GM12874 (cell line): ENCODE measurements around the gene TECPR1.

Source experiments
- TF ChIP-seq, protein P1 (sequence below): IDR thresholded peaks from 2 replicates; pipeline ENCODE4 v1.5.1; 2011; ENCODE audit warnings: low read depth, mild to moderate bottlenecking, control low read depth, low read length, moderate library complexity; ENCODE audit not compliant: insufficient read depth

Gene TECPR1

GRCh38 chr7:98206451-98207330 is 45.3 kb downstream of the TECPR1 start:
- TF ChIP-seq, protein P1, sequence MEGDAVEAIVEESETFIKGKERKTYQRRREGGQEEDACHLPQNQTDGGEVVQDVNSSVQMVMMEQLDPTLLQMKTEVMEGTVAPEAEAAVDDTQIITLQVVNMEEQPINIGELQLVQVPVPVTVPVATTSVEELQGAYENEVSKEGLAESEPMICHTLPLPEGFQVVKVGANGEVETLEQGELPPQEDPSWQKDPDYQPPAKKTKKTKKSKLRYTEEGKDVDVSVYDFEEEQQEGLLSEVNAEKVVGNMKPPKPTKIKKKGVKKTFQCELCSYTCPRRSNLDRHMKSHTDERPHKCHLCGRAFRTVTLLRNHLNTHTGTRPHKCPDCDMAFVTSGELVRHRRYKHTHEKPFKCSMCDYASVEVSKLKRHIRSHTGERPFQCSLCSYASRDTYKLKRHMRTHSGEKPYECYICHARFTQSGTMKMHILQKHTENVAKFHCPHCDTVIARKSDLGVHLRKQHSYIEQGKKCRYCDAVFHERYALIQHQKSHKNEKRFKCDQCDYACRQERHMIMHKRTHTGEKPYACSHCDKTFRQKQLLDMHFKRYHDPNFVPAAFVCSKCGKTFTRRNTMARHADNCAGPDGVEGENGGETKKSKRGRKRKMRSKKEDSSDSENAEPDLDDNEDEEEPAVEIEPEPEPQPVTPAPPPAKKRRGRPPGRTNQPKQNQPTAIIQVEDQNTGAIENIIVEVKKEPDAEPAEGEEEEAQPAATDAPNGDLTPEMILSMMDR, result no peak

DNA sequence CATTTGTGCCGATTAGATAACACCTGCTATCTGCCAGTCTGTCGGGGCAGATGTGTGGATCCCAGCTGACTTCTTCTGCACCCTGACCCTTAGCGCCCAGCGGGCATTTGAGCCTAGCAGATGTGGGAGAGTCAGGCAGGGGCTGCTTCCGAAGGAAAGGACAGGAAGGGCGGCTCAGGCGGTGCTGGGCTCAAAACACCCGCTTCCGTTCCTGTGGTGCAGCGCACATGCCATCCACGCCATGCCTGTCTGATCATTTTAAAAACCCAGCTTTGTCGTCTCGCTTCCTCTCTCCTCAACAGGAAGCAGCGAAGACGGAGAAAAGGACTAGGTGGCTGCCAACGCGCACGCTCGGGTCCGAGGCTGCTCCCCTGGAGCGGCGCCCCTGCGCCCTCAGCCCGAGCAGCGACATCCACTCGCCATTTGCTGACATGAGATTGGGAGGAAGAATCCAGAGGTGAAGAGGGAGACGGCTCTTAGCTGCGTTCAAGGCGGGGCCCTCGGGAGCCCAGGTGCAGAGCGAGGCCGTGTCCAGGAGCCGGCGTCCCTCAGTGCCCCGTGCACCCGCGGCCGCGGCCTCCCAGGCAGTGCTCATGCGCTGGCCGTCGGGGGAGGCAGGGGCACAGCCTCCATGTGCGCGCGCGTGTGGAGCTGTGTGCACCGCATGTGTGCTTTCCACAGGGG is 46.7 kb downstream of the TECPR1 start:
- TF ChIP-seq, protein P1, result no peak

DNA sequence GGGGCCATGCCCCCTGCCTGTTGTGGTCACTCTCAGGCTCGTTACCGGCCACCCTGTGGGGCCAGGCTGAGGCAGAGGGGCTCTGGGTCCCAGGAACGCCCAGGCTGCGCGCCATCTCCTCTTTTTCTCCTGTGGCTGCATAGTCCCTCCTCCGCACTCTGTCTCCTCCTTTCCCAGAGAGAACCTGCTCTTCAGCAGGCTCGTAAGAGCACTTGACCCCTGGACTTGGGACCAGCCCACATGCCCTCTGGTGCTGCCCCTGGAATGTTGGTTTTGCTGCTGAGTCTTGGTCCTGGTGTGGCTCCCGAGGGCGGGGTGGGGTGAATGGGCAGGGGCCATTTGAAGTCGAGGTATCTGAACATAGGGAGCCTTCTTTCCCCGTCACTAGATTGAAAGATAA is 47.4 kb downstream of the TECPR1 start:
- TF ChIP-seq, protein P1, result no peak

DNA sequence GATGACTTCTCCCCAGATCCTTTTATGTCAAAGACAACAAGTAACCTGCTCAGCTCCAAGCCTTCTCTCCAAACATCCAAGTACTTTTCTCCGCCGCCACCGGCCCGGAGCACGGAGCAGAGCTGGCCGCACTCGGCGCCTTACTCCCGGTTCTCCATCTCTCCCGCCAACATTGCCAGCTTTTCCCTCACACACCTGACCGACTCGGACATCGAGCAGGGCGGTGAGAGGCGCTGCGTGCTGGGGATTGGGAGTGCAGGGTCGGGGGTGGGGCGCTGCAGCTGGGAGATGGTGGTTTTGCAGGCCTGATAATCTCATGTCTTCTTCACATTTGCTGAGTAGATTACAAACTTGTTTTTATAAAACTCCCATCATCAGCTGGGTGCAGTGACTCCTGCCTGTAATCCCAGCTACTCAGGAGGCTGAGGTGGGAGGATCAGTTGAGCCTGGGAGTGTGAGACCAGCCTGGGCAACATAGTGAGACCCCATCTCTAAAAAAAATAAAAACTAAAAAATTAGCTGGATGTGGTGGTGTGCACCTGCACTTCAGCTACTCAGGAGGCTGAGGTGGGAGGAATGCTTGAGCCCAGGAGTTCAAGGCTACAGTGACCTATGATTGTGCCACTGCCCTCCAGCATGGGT is 47.9 kb downstream of the TECPR1 start:
- TF ChIP-seq, protein P1, result no peak

DNA sequence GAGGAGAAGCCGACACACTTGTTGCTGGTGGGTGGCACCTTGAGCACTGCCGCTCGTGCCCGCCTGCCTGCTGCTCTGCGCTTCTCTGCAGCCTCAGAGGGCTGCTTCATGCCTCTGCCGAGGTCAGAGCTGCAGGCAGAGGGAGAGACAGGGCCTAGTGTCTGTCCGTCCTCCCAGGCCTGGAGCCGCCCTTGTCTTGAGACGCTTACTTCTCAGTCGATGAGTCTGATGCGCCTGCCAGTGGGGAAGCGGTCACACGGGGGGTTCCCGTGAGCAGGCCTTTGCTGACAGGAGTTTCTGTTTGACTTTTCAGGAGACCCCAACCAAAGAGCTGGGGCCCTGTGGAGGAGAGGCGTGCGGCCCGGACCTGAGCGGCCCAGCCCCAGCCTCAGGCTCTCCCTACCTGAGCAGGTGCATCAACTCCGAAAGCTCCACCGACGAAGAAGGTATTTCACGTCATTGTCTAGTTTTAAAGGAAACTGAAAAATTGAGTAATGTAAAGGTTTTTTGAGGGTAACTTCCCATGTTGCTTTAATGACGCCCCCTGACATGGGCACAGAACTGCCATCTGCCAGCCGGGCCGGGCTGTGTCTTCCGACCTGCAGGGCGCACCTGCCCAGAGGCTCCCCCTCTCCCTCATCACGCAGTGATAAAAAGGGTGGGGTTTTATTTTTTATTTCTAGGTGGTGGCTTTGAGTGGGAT is 48.6 kb downstream of the TECPR1 start:
- TF ChIP-seq, protein P1, result no peak

- TF ChIP-seq, protein P1, result no peak
Observed at GRCh38 chr7:98202367-98203195, 49.5 kb downstream of the TECPR1 start.
